Caco-2 (cell line): ENCODE results near the gene PRSS21. TPM values are rescaled to one million over a fixed set of nuclear protein-coding genes. Genes with fewer than 3 reads are reported as not detected.

ENCODE experiments used
- BruUV-seq: library from RNA; stranded (reverse); fragments of 400-500 nt; replicated peaks from 2 replicates; lab custom pipeline; 2021; lab: Mats Ljungman, UMichigan
- CTCF ChIA-PET: fragments of 300-600 bp; sonication (Branson Sonifier 250); formaldehyde crosslinking; loops from one replicate; lab custom pipeline; 2022; ENCODE audit warnings: antibody characterized with exemption; lab: Charles Lee
- POLR2A ChIA-PET: fragments of 300-600 bp; sonication (Branson Sonifier 250); formaldehyde crosslinking; loops from one replicate; lab custom pipeline; 2022; ENCODE audit warnings: antibody characterized with exemption; lab: Charles Lee
- DNase-seq, 2 experiments: peaks; one replicate each; pipeline versions ENCODE4 v3.0.0 to v3.0.0-alpha.2; 2020 to 2022
- H3K27me3 ChIP-seq: replicated peaks from 2 replicates; pipeline ENCODE4 v1.6.0; 2011; ENCODE audit warnings: low read length; ENCODE audit not compliant: control insufficient read depth, insufficient read depth
- H3K36me3 ChIP-seq: 2 replicates; pipeline ENCODE4 v1.5.1; 2011; ENCODE audit warnings: low read length; ENCODE audit not compliant: control insufficient read depth, insufficient read depth
- H3K4me1 ChIP-seq: fragments of 250-450 bp; sonication (Bioruptor Pico); 2 replicates; pipeline ENCODE4 v1.5.1; 2020; ENCODE audit warnings: mild to moderate bottlenecking
- H3K4me3 ChIP-seq: 2 replicates; pipeline ENCODE4 v1.5.1; 2011; ENCODE audit warnings: low read depth, mild to moderate bottlenecking, control low read depth, low read length
- H3K9me3 ChIP-seq: fragments of 250-450 bp; sonication (Bioruptor Pico); 2 replicates; pipeline ENCODE4 v1.5.1; 2020; ENCODE audit warnings: mild to moderate bottlenecking, moderate library complexity
- H3K27ac Mint-ChIP-seq: one replicate; pipeline ENCODE4 v1.8.0; 2022; ENCODE audit warnings: mixed read lengths; ENCODE audit not compliant: unreplicated experiment
- H3K27me3 Mint-ChIP-seq: one replicate; pipeline ENCODE4 v1.8.0; 2022; ENCODE audit warnings: mixed read lengths; ENCODE audit not compliant: insufficient read depth, unreplicated experiment
- H3K36me3 Mint-ChIP-seq: one replicate; pipeline ENCODE4 v1.8.0; 2022; ENCODE audit warnings: mild to moderate bottlenecking, mixed read lengths; ENCODE audit not compliant: insufficient read depth, unreplicated experiment
- H3K4me1 Mint-ChIP-seq: one replicate; pipeline ENCODE4 v1.8.0; 2022; ENCODE audit warnings: low read depth, mixed read lengths; ENCODE audit not compliant: unreplicated experiment
- H3K4me3 Mint-ChIP-seq: one replicate; pipeline ENCODE4 v1.8.0; 2022; ENCODE audit warnings: mild to moderate bottlenecking, moderate library complexity, mixed read lengths; ENCODE audit not compliant: unreplicated experiment
- H3K9me3 Mint-ChIP-seq: one replicate; pipeline ENCODE4 v1.8.0; 2022; ENCODE audit warnings: mixed read lengths; ENCODE audit not compliant: unreplicated experiment
- intact Hi-C: fragments of 100-400 bp; cut with micrococcal nuclease; formaldehyde crosslinking; loops from one replicate; pipeline ENCODE4 v1.10.0; 2022; ENCODE audit not compliant: unreplicated experiment
- total RNA-seq: library from RNA; stranded (reverse); gene quantifications from 2 replicates; pipeline ENCODE4 v1.2.3, GENCODE V29; 2022
- TF ChIP-seq, protein P1 (sequence below), 2 experiments: fragments of 200-600 bp in 1 of 2; IDR thresholded peaks; 1 replicate in 1 of 2; 2 replicates in 1 of 2; pipeline versions ENCODE4 v1.5.1 to v1.8.0; 2011 to 2022; ENCODE audit warnings: antibody characterized with exemption in 1 of 2, control low read depth in 1 of 2, inconsistent platforms in 1 of 2, low read depth in 1 of 2, low read length in 1 of 2, mild to moderate bottlenecking in 1 of 2, moderate library complexity in 1 of 2; ENCODE audit not compliant: insufficient read depth in 1 of 2, severe bottlenecking in 1 of 2, unreplicated experiment in 1 of 2

The PRSS21 gene
- total RNA-seq, 1 experiment from 2014 or later, result not detected

DNA sequence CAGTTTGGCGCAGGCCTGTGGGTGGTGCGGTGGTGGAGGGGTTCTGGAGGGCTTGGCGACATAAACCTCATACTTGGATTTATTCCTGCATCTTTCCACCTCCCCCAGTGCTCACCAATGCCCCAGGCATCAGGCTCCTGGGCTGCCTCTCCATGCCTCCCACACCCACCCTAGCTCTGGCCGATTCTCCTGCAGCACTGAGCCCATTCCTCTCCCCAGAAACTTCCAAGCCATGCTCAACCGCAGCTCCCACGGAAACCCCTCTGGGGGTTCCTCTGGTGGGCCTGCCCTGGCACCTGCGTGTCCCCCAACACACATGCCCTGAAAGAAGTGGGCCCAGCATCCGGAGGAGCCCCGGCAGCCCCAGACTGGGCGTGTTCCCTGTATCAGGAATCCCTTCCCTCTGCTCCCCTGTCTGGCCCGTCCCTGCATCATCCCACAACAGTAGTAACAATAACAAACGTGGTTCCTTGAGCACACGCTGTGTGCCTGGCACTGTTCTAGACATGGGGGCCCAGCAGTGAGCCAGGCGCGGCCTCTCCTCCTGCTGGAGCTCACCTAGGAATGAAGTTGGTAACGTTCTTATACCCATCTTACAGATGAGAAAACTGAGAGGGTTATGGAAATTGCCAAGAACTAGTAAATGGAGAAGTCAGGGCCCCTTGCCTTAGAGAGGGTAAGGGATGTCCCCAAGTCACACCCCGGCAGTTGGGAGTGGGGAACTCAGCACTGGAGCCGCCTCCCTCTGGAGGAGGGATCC, 2.3 kb downstream of the PRSS21 start:
- POLR2A ChIA-PET, result no interaction called here
- Histone ChIP-seq H3K4me1 (peaks cover 10% of the 10 kb centered on the region), H3K9me3 (no peaks in the 10 kb centered on the region), H3K4me3 (no peak overlapping the region), H3K27me3 (no peaks in the 10 kb centered on the region), H3K36me3 (no peaks in the 10 kb centered on the region)
- Mint-ChIP-seq H3K4me3 (no peak overlapping the region), H3K4me1 (peaks cover 4% of the 10 kb centered on the region), H3K27ac (no peak overlapping the region), H3K27me3 (no peaks in the 10 kb centered on the region), H3K36me3 (no peaks in the 10 kb centered on the region), H3K9me3 (no peaks in the 10 kb centered on the region)
- BruUV-seq, result no TSS peak
- TF ChIP-seq, protein P1, sequence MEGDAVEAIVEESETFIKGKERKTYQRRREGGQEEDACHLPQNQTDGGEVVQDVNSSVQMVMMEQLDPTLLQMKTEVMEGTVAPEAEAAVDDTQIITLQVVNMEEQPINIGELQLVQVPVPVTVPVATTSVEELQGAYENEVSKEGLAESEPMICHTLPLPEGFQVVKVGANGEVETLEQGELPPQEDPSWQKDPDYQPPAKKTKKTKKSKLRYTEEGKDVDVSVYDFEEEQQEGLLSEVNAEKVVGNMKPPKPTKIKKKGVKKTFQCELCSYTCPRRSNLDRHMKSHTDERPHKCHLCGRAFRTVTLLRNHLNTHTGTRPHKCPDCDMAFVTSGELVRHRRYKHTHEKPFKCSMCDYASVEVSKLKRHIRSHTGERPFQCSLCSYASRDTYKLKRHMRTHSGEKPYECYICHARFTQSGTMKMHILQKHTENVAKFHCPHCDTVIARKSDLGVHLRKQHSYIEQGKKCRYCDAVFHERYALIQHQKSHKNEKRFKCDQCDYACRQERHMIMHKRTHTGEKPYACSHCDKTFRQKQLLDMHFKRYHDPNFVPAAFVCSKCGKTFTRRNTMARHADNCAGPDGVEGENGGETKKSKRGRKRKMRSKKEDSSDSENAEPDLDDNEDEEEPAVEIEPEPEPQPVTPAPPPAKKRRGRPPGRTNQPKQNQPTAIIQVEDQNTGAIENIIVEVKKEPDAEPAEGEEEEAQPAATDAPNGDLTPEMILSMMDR (IDR thresholded peaks at IDR 0.05; ENCODE audit: insufficient read depth in 1 of 2, low read depth in 1 of 2, low read length in 1 of 2, severe bottlenecking in 1 of 2, unreplicated experiment in 1 of 2), result no peak
- CTCF ChIA-PET, result no interaction called here
- intact Hi-C loops, result no loop called here
- no peak for DNase-seq

DNA sequence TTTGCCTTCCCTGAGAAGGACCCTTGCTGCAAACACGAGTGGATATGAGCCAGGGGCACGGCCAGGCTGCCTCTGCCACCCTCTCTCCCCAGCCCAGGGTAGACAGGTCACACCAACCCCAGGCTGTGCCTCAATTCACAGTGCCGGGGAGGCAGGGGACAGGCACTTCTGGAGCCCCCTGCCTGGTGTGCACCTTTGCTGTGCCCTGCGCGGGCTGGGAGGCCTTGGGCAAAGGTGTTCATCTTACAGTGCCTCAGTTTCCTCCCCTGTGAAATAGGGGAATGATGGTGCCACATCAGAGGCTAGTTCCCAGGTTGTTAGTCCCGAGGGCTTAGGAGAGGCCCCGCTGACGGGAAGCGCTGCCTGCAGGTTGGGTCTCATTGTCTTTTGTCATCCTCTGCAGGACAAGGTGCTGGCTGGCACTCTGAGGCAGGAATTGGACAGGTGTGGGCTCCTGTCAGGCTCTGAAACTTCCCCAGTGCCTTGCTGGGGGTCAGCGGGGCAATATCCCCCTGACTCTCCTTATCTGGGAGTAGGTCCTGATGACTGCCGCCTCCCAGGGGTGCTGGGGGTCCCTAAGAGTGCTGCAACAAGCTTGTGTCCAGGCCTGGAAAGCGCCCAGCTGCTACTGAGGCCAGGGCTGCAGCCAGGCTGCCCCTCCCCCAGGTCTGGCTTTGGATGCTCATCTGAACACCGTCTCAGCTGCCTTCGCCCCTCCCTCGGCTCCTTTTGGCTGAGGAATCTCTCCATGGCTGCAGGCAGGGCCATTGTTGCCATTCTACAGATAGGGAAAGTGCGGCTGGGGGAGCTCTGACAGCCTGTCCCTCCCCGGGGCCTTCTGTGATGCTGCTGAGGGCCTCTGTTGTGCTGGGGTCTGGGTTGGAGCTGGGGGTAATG, 3.1 kb downstream of the PRSS21 start:
- no peak for DNase-seq
- no peaks in the 10 kb centered on the region for H3K36me3 ChIP-seq
- H3K27me3 ChIP-seq, result no peaks in the 10 kb centered on the region
- H3K4me3 ChIP-seq, result no peak overlapping the region
- CTCF ChIA-PET, result no interaction called here
- Mint-ChIP-seq H3K27me3 (no peaks in the 10 kb centered on the region), H3K4me1 (peaks cover 4% of the 10 kb centered on the region), H3K36me3 (no peaks in the 10 kb centered on the region), H3K9me3 (no peaks in the 10 kb centered on the region), H3K27ac (no peak overlapping the region), H3K4me3 (no peak overlapping the region)
- BruUV-seq, result no TSS peak
- peaks cover 8% of the 10 kb centered on the region for H3K4me1 ChIP-seq
- intact Hi-C loops, result no loop called here
- TF ChIP-seq, protein P1 (IDR thresholded peaks at IDR 0.05; ENCODE audit: insufficient read depth in 1 of 2, low read depth in 1 of 2, low read length in 1 of 2, severe bottlenecking in 1 of 2, unreplicated experiment in 1 of 2), result no peak
- no peaks in the 10 kb centered on the region for H3K9me3 ChIP-seq
- POLR2A ChIA-PET, result no interaction called here

- intact Hi-C loops, result no loop called here
- Mint-ChIP-seq H3K4me3 (no peak overlapping the region), H3K4me1 (peaks cover 4% of the 10 kb centered on the region), H3K27me3 (no peaks in the 10 kb centered on the region), H3K36me3 (no peaks in the 10 kb centered on the region), H3K27ac (no peak overlapping the region), H3K9me3 (no peaks in the 10 kb centered on the region)
- no peaks in the 10 kb centered on the region for H3K36me3 ChIP-seq
- TF ChIP-seq, protein P1 (IDR thresholded peaks at IDR 0.05; ENCODE audit: insufficient read depth in 1 of 2, low read depth in 1 of 2, low read length in 1 of 2, severe bottlenecking in 1 of 2, unreplicated experiment in 1 of 2), result no peak
- peaks cover under 1% of the 10 kb centered on the region; the same call in 1 of the 2 replicates for H3K4me1 ChIP-seq
- H3K9me3 ChIP-seq, result no peaks in the 10 kb centered on the region
- CTCF ChIA-PET, result interaction anchor here (0.6 kb wide), 1 partner anchor 62 kb away, joined by 3 read pairs; the partner anchor contains the start of gene FLYWCH2
- BruUV-seq, result no TSS peak
- H3K4me3 ChIP-seq, result no peak overlapping the region
- POLR2A ChIA-PET, result no interaction called here
- no peaks in the 10 kb centered on the region for H3K27me3 ChIP-seq
- DNase-seq, result no peak
These were observed 3.9 kb downstream of the PRSS21 start for GRCh38 chr16:2820836-2821486.
